ENCODE measurements around the gene FARS2. TPM values are rescaled to one million over a fixed set of nuclear protein-coding genes. Genes with fewer than 3 reads are reported as not detected.

The FARS2 gene
- total RNA-seq, 4 donors from 2014 or later: 2.6 to 21.9 (median 15.0) TPM

GRCh38 chr6:5271926-5272325 lies 10.6 kb downstream of the FARS2 start:
- Histone ChIP-seq H3K27ac (no peak overlapping the region), H3K27me3 (no peaks in the 10 kb centered on the region), H3K4me1 (no peaks in the 10 kb centered on the region), H3K4me3 (no peak overlapping the region), H3K9me3 (no peaks in the 10 kb centered on the region), H3K36me3 (no peaks in the 10 kb centered on the region)
- no peak for TF ChIP-seq EP300 (IDR thresholded peaks at IDR 0.05; ENCODE audit: low read depth)
- TF ChIP-seq POLR2AphosphoS5 (IDR thresholded peaks at IDR 0.05): no peak
- no peak for TF ChIP-seq POLR2A (IDR thresholded peaks at IDR 0.05)
- no peak for TF ChIP-seq CTCF (IDR thresholded peaks at IDR 0.05)
- DNase-seq: no peak
- in situ Hi-C loops (cut with MboI; ENCODE audit: low pct_ligation_motif_present in 1 of 4, low pct_unique_long_range_greater_than_20kb in 1 of 4, low sequenced_read_pairs in 3 of 4) (no loop called here), intact Hi-C loops (cut with DNase I; ENCODE audit: low total_unique reads) (no loop called here)
- WGBS, 2 donors (ENCODE audit: low coverage in 1 of 2): 93 to 94% methylated on average over 5 to 6 of the region's 6 CpGs

GRCh38 chr6:5274231-5274630 lies 12.9 kb downstream of the FARS2 start:
- H3K4me3 ChIP-seq: no peak overlapping the region
- no peaks in the 10 kb centered on the region for H3K27me3 ChIP-seq
- intact Hi-C loops (cut with DNase I; ENCODE audit: low total_unique reads) (no loop called here), in situ Hi-C loops (cut with MboI; ENCODE audit: low pct_ligation_motif_present in 1 of 4, low pct_unique_long_range_greater_than_20kb in 1 of 4, low sequenced_read_pairs in 3 of 4) (no loop called here)
- no peak overlapping the region for H3K27ac ChIP-seq
- H3K36me3 ChIP-seq: no peaks in the 10 kb centered on the region
- no peak for DNase-seq
- WGBS, 2 donors (ENCODE audit: low coverage in 1 of 2): 84 to 86% methylated on average over 2 to 3 of the region's 3 CpGs
- no peaks in the 10 kb centered on the region for H3K9me3 ChIP-seq
- TF ChIP-seq CTCF (IDR thresholded peaks at IDR 0.05): no peak
- TF ChIP-seq EP300 (IDR thresholded peaks at IDR 0.05; ENCODE audit: low read depth): no peak
- TF ChIP-seq POLR2AphosphoS5 (IDR thresholded peaks at IDR 0.05): no peak
- no peak for TF ChIP-seq POLR2A (IDR thresholded peaks at IDR 0.05)
- no peaks in the 10 kb centered on the region for H3K4me1 ChIP-seq

GRCh38 chr6:5275497-5275896 lies 14.2 kb downstream of the FARS2 start:
- in situ Hi-C loops (cut with MboI; ENCODE audit: low pct_ligation_motif_present in 1 of 4, low pct_unique_long_range_greater_than_20kb in 1 of 4, low sequenced_read_pairs in 3 of 4): no loop called here
- Histone ChIP-seq H3K4me1 (no peaks in the 10 kb centered on the region), H3K9me3 (no peaks in the 10 kb centered on the region), H3K27me3 (no peaks in the 10 kb centered on the region), H3K27ac (no peak overlapping the region), H3K36me3 (no peaks in the 10 kb centered on the region), H3K4me3 (no peak overlapping the region)
- no peak for DNase-seq
- TF ChIP-seq CTCF (IDR thresholded peaks at IDR 0.05): no peak
- no peak for TF ChIP-seq POLR2A (IDR thresholded peaks at IDR 0.05)
- no peak for TF ChIP-seq POLR2AphosphoS5 (IDR thresholded peaks at IDR 0.05)
- TF ChIP-seq EP300 (IDR thresholded peaks at IDR 0.05; ENCODE audit: low read depth): no peak
- 90 to 95% methylated on average over 2 of the region's 2 CpGs for WGBS, 2 donors (ENCODE audit: low coverage in 1 of 2)
- intact Hi-C loops (cut with DNase I; ENCODE audit: low total_unique reads): no loop called here

GRCh38 chr6:5276581-5276980 lies 15.3 kb downstream of the FARS2 start:
- intact Hi-C loops (cut with DNase I; ENCODE audit: low total_unique reads): no loop called here
- TF ChIP-seq CTCF (IDR thresholded peaks at IDR 0.05): no peak
- no peak for TF ChIP-seq EP300 (IDR thresholded peaks at IDR 0.05; ENCODE audit: low read depth)
- TF ChIP-seq POLR2AphosphoS5 (IDR thresholded peaks at IDR 0.05): no peak
- no peak for TF ChIP-seq POLR2A (IDR thresholded peaks at IDR 0.05)
- Histone ChIP-seq H3K36me3 (no peaks in the 10 kb centered on the region), H3K4me1 (no peaks in the 10 kb centered on the region), H3K27me3 (no peaks in the 10 kb centered on the region), H3K9me3 (no peaks in the 10 kb centered on the region), H3K27ac (no peak overlapping the region), H3K4me3 (no peak overlapping the region)
- in situ Hi-C loops (cut with MboI; ENCODE audit: low pct_ligation_motif_present in 1 of 4, low pct_unique_long_range_greater_than_20kb in 1 of 4, low sequenced_read_pairs in 3 of 4): no loop called here
- DNase-seq: no peak
- WGBS, 2 donors (ENCODE audit: low coverage in 1 of 2): 92 to 100% methylated on average over 1 to 2 of the region's 2 CpGs

Data from transverse colon (tissue), 4 donors.